ENCODE results near the gene MFSD6. TPM values are rescaled to one million over a fixed set of nuclear protein-coding genes. Genes with fewer than 3 reads are reported as not detected.
A peak's percentile ranks its signal among the peaks of the same experiment; 100 is the strongest.
"Not testable (repeated sequence)": the region's sequence is repeated elsewhere in the genome, so short reads cannot be mapped to it uniquely, and the experiment has no call there.

The MFSD6 gene
- total and polyA plus RNA-seq, 10 donors = 5.0 to 130 (median 46.9) TPM

- no peaks in the 10 kb centered on the region for H3K9me3 ChIP-seq
- H3K27me3 ChIP-seq (replicated peaks in 1 of 7) = no peaks in the 10 kb centered on the region
- H3K27ac ChIP-seq = peak overlapping the region in 7 of 8 donors; percentile 31 to 88 (median 71)
- intact Hi-C loops (cut with DNase I; ENCODE audit: low total_unique reads) = no loop called here
- WGBS, 5 donors = 81 to 97% (median 89%) methylated on average over 5 of the region's 5 CpGs
- TF ChIP-seq CTCF (IDR thresholded peaks at IDR 0.05 in 8 of 11, conservative IDR thresholded peaks at IDR 0.05 in 3 of 11) (no peak), POLR2AphosphoS5 (IDR thresholded peaks at IDR 0.05) (no peak), POLR2A (IDR thresholded peaks at IDR 0.05) (no peak)
- H3K4me1 ChIP-seq = peaks cover 10 to 82% (median 40%) of the 10 kb centered on the region in 6 donors
- H3K36me3 ChIP-seq = peaks cover 0 to 20% (median 4%) of the 10 kb centered on the region in 6 donors
- no peak for DNase-seq
- no peak overlapping the region for H3K4me3 ChIP-seq
Observed at GRCh38 chr2:190466819-190467446, 58.8 kb downstream of the MFSD6 start.

DNA sequence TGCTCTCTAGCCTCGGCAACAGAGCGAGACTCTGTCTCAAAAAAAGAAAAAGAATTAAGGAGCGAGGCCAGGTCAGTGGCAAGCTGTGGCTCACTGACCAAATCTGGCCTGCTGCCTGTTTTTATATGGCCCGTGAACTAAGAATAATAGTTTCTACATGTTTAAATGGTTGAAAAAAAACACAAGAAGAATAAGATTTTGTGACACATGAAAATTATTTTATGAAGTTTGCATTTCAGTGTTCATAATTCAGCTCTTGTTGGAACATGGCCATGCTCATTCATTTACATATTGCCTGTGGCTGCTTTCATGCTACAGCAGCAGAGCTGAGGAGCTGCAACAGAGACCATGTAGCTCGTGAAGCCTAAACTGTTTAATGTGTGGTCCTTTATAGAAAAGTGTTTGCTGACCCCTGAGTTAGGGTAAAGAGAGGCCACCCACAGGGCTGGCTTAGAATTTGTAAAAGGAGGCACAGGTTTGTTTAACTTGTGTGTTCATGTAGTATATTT, 59.5 kb downstream of the MFSD6 start:
- Histone ChIP-seq H3K9me3 (no peaks in the 10 kb centered on the region), H3K4me1 (peaks cover 10 to 76% (median 40%) of the 10 kb centered on the region in 6 donors), H3K27me3 (replicated peaks in 1 of 7) (no peaks in the 10 kb centered on the region), H3K4me3 (no peak overlapping the region), H3K36me3 (peaks cover 0 to 20% (median 4%) of the 10 kb centered on the region in 6 donors), H3K27ac (peak overlapping the region in 7 of 8 donors; percentile 31 to 88 (median 71))
- intact Hi-C loops (cut with DNase I; ENCODE audit: low total_unique reads) = no loop called here
- WGBS, 5 donors = 46 to 74% (median 54%) methylated on average over 5 of the region's 5 CpGs
- no peak for TF ChIP-seq CTCF (IDR thresholded peaks at IDR 0.05 in 8 of 11, conservative IDR thresholded peaks at IDR 0.05 in 3 of 11)
- TF ChIP-seq POLR2AphosphoS5 (IDR thresholded peaks at IDR 0.05) = no peak
- peak in 1 of 3 donors; percentile 6 for TF ChIP-seq POLR2A (IDR thresholded peaks at IDR 0.05)
- DNase-seq = no peak

DNA sequence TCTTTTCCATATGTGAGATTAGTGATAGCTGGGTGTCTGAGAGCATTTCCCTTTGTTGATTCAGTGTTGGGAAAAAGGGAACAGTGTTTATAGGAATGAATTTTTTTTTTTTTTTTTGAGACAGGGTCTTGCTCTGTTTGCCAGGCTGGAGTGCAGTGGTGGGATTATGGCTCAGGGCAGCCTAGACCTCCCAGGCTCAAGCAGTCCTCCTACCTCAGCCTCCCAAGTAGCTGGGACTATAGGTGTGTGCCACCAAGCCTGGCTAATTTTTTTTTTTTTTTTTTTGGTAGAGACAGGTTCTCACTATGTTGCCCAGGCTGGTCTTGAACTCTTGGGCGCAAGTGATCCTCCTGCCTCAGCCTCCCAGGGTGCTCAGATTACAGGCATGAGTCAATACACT, 60.2 kb downstream of the MFSD6 start:
- H3K27me3 ChIP-seq (replicated peaks in 1 of 7); H3K4me3 ChIP-seq; H3K9me3 ChIP-seq; intact Hi-C loops (cut with DNase I; ENCODE audit: low total_unique reads); DNase-seq: not testable (repeated sequence)
- Histone ChIP-seq H3K4me1 (peaks cover 10 to 70% (median 40%) of the 10 kb centered on the region in 6 donors), H3K27ac (peak overlapping the region in 7 of 8 donors; percentile 58 to 88 (median 73)), H3K36me3 (peaks cover 0 to 20% (median 4%) of the 10 kb centered on the region in 6 donors)
- WGBS, 5 donors = 92 to 100% (median 96%) methylated on average over 1 of the region's 1 CpG

GRCh38 chr2:190468814-190469569, 60.8 kb downstream of the MFSD6 start:
- H3K4me1 ChIP-seq = peaks cover 10 to 65% (median 40%) of the 10 kb centered on the region in 6 donors
- peaks cover 0 to 20% (median 4%) of the 10 kb centered on the region in 6 donors for H3K36me3 ChIP-seq
- intact Hi-C loops (cut with DNase I; ENCODE audit: low total_unique reads) = no loop called here
- no peak overlapping the region for H3K4me3 ChIP-seq
- H3K27me3 ChIP-seq (replicated peaks in 1 of 7) = no peaks in the 10 kb centered on the region
- 29 to 47% (median 36%) methylated on average over 4 of the region's 4 CpGs for WGBS, 5 donors
- no peaks in the 10 kb centered on the region for H3K9me3 ChIP-seq
- TF ChIP-seq POLR2AphosphoS5 (IDR thresholded peaks at IDR 0.05) = peak in 1 of 3 donors; percentile 69
- TF ChIP-seq POLR2A (IDR thresholded peaks at IDR 0.05) = no peak
- TF ChIP-seq CTCF (IDR thresholded peaks at IDR 0.05 in 8 of 11, conservative IDR thresholded peaks at IDR 0.05 in 3 of 11) = no peak
- no peak for DNase-seq
- H3K27ac ChIP-seq = peak overlapping the region; percentile 68 to 88 (median 73)
